ENCODE data around the gene MKX. TPM values are rescaled to one million over a fixed set of nuclear protein-coding genes. Genes with fewer than 3 reads are reported as not detected.

Gene MKX
- total and polyA plus RNA-seq, 9 of the 15 experiments (the other 6 are each of a cell fraction or from before 2014, with no cell fraction given): 0.07 TPM; not detected in 7

DNA sequence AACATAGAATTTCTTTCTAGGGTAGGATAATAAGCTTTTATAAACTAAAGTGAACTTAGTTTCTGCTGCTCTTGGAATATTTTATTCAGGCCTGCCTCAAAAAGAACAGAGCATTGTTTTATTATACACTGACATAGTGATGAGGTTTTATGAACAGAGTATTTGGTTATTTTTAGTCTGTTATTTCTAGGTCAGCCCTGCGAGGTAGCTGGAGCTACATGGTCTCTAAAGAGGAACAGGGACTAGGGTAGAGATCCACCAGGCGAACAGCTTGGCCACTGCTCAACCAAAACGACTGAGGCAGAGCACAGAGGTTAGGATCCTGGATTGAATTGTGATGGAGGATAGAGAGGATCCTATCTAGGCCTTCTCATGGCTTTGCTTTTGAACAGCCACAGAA lies 53.0 kb downstream of the MKX start:
- H4K20me1 ChIP-seq (replicated peaks; ENCODE audit: control insufficient read depth, insufficient read depth, low read length): no peaks in the 10 kb centered on the region
- BruUV-seq (replicated peaks): no TSS peak
- ChIA-PET CTCF (ENCODE audit: low intra/inter-chr PET ratio) (no interaction called here), POLR2A (interaction anchor here (0.6 kb wide), 1 partner anchor 43 kb away, joined by 5 read pairs; no protein-coding TSS in a partner anchor)
- no peak overlapping the region for H3K27ac ChIP-seq (ENCODE audit: extremely low read depth, low read depth, low read length)
- TF ChIP-seq GABPA (tag; conservative IDR thresholded peaks at IDR 0.05; ENCODE audit: low read depth): no peak
- TF ChIP-seq POLR2G (IDR thresholded peaks at IDR 0.05; ENCODE audit: low read depth, low read length): no peak
- TF ChIP-seq, protein P1, sequence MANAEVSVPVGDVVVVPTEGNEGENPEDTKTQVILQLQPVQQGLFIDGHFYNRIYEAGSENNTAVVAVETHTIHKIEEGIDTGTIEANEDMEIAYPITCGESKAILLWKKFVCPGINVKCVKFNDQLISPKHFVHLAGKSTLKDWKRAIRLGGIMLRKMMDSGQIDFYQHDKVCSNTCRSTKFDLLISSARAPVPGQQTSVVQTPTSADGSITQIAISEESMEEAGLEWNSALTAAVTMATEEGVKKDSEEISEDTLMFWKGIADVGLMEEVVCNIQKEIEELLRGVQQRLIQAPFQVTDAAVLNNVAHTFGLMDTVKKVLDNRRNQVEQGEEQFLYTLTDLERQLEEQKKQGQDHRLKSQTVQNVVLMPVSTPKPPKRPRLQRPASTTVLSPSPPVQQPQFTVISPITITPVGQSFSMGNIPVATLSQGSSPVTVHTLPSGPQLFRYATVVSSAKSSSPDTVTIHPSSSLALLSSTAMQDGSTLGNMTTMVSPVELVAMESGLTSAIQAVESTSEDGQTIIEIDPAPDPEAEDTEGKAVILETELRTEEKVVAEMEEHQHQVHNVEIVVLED (CRISPR knock-in tag; IDR thresholded peaks at IDR 0.05): no peak
- no peak for TF ChIP-seq PTRF (tag; IDR thresholded peaks at IDR 0.05)
- no peak for TF ChIP-seq SIRT6 (IDR thresholded peaks at IDR 0.05; ENCODE audit: low read depth, low read length)
- no peak for TF ChIP-seq ZNF184 (CRISPR knock-in tag; IDR thresholded peaks at IDR 0.05)
- no peak for TF ChIP-seq FOXA3 (CRISPR knock-in tag; conservative IDR thresholded peaks at IDR 0.05 in 1 of 2, IDR thresholded peaks at IDR 0.05 in 1 of 2)
- no peaks in the 10 kb centered on the region for H3K9me1 ChIP-seq (ENCODE audit: control insufficient read depth, insufficient read depth, low read length)
- H3K79me2 ChIP-seq (ENCODE audit: control insufficient read depth, insufficient read depth, low read length): no peaks in the 10 kb centered on the region
- H3K36me3 ChIP-seq (ENCODE audit: control insufficient read depth, insufficient read depth, low read length): no peaks in the 10 kb centered on the region
- DNase-seq (ENCODE audit: extremely low read depth in 1 of 4, low spot score in 3 of 4) (no peak), FAIRE-seq (no peak), ATAC-seq (no peak)
- H3K9me3 ChIP-seq (replicated peaks; ENCODE audit: control insufficient read depth, insufficient read depth, low read depth, low read length): no peaks in the 10 kb centered on the region
- H3K9ac ChIP-seq (ENCODE audit: insufficient read depth in 1 of 2, low read depth in 2 of 2, low read length in 2 of 2): no peak overlapping the region
- intact Hi-C loops (cut with micrococcal nuclease) (no loop called here), in situ Hi-C loops (cut with MboI) (no loop called here)
- no peak overlapping the region for H3K4me3 ChIP-seq
- H2AFZ ChIP-seq (ENCODE audit: low read depth, low read length): no peak overlapping the region
- no peaks in the 10 kb centered on the region for H3K27me3 ChIP-seq (ENCODE audit: control insufficient read depth in 2 of 2, insufficient read depth in 2 of 2, low read length in 2 of 2)
- H3K4me2 ChIP-seq (ENCODE audit: insufficient read depth, low read length): no peak overlapping the region
- no peaks in the 10 kb centered on the region for H3K4me1 ChIP-seq (replicated peaks in 1 of 2; ENCODE audit: control insufficient read depth in 2 of 2, insufficient read depth in 2 of 2, low read length in 2 of 2)
- 0% methylated on average over 3 of the region's 3 CpGs for WGBS (ENCODE audit: insufficient coverage, low coverage, missing lambda C conversion rate)
